T-helper 1 cell treated with Interleukin-12 subunit alpha and Interleukin-12 subunit beta and Interleukin-4 antibody, amounts not matched to agents 30 μg/mL and 1 μg/mL, for 36 hours (primary cell): ENCODE measurements around the gene GABPB1.

ENCODE experiments used
- H3K27ac Mint-ChIP-seq: one replicate; pipeline ENCODE4 v1.8.0; 2021; ENCODE audit warnings: mild to moderate bottlenecking, mixed read lengths
- H3K27me3 Mint-ChIP-seq: one replicate; pipeline ENCODE4 v1.8.0; 2021; ENCODE audit warnings: low read depth, mixed read lengths
- H3K36me3 Mint-ChIP-seq: one replicate; pipeline ENCODE4 v1.8.0; 2021; ENCODE audit warnings: low read depth, mixed read lengths
- H3K4me1 Mint-ChIP-seq: one replicate; pipeline ENCODE4 v1.8.0; 2021; ENCODE audit warnings: low read depth, mixed read lengths
- H3K4me3 Mint-ChIP-seq: one replicate; pipeline ENCODE4 v1.8.0; 2021; ENCODE audit warnings: mild to moderate bottlenecking, moderate library complexity, mixed read lengths
- H3K9me3 Mint-ChIP-seq: one replicate; pipeline ENCODE4 v1.8.0; 2021; ENCODE audit warnings: mixed read lengths

GABPB1 gene

DNA sequence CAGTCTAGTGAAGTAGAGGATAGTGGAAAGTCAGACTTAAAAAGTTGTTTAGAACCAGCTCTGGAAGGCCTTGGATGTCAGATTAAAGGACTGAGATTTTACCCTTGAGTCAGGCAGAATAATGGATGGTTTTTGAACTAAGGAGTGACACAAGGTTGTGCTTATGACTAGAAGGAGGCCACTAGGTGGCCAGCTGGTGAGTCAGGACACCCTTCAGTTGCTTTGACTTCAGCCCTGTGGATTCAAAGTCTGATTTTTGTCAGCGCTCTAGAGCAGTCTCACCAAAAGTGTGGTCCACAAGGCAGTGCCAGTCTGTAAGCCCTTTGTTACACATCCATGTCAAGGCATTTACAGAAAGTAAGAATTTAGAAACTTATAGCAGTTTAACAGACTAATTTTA, 3.8 kb upstream of the GABPB1 start:
- Mint-ChIP-seq H3K4me1 (peaks cover 25% of the 10 kb centered on the region), H3K9me3 (no peaks in the 10 kb centered on the region), H3K27me3 (no peaks in the 10 kb centered on the region), H3K27ac (no peak overlapping the region), H3K4me3 (no peak overlapping the region), H3K36me3 (peaks cover 39% of the 10 kb centered on the region)

GRCh38 chr15:50355980-50356379, 982 bp upstream of the GABPB1 start:
- no peaks in the 10 kb centered on the region for H3K9me3 Mint-ChIP-seq
- H3K4me1 Mint-ChIP-seq: peaks cover 31% of the 10 kb centered on the region

DNA sequence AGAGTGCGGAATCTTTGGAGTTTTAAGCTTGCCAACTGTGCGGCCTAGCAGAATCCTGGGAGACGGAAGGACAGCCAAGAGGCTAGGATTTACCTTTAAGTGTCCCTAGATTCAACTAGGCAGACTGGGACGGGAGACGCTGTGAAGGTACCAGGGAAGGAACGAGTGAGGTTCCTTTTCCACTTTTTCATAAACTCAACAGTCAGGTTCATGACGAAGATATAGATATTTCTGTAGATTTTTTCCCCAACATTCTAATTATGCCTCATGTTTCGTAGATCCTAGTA, 564 bp upstream of the GABPB1 start:
- H3K27me3 Mint-ChIP-seq: no peaks in the 10 kb centered on the region
- peak overlapping the region; percentile 92 for H3K27ac Mint-ChIP-seq
- no peaks in the 10 kb centered on the region for H3K9me3 Mint-ChIP-seq
- peaks cover 35% of the 10 kb centered on the region for H3K4me1 Mint-ChIP-seq
- peaks cover 42% of the 10 kb centered on the region for H3K36me3 Mint-ChIP-seq
- peak overlapping the region; percentile 90 for H3K4me3 Mint-ChIP-seq

More at GRCh38 chr15:50355980-50356379, 982 bp upstream of the GABPB1 start:
- Mint-ChIP-seq H3K27ac (peak overlapping the region; percentile 92), H3K4me3 (peak overlapping the region; percentile 90), H3K27me3 (no peaks in the 10 kb centered on the region), H3K36me3 (peaks cover 46% of the 10 kb centered on the region)

DNA sequence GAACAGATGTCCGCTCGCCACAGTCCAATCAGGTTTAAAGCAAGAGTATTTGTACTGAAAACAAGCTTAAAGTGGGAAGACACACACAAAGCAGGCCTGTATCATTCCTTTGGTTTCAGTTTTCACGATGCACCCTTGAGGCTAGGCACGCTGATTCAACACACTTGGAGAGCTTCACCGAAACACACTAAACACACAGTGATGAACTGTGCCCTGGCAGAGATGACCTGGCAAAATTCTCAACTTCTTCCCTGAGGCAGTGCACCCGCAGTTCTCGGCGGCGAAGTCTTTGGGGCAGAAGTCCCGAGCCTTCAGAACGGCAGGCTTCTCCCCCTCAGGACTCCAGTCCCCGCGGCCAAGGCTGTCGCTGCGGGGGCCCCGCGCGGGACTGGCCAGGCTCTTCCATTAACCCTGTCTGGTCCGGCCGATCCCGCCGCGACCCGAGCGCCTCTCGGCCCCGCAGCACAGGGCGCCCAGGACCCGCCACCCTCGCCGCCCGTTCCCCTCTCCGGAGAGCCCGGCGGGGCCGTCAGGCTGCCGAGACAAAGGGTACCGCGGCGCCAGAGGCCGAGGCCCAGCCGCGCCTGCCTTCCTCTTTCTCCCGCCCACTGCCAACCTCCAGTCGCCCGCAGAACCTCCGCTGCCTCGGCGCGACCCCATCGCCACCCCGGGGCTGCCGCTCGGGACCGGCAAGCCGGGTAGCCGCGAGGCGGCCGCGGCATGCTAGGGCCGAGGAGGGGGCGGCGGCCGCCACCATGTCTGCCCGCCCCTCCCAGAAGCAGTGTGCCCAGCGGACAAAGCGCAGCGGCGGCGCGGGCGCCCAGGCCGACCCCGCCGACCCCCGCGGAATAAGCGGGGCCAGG, 792 bp downstream of the GABPB1 start:
- Mint-ChIP-seq H3K4me3 (peak overlapping the region; percentile 90), H3K27ac (peak overlapping the region; percentile 99), H3K4me1 (peaks cover 46% of the 10 kb centered on the region), H3K36me3 (peaks cover 41% of the 10 kb centered on the region), H3K9me3 (no peaks in the 10 kb centered on the region), H3K27me3 (no peaks in the 10 kb centered on the region)

- Mint-ChIP-seq H3K4me3 (peak overlapping the region; percentile 90), H3K36me3 (peaks cover 36% of the 10 kb centered on the region), H3K4me1 (peaks cover 49% of the 10 kb centered on the region), H3K27me3 (no peaks in the 10 kb centered on the region), H3K27ac (peak overlapping the region; percentile 99), H3K9me3 (no peaks in the 10 kb centered on the region)
These were observed 1.6 kb downstream of the GABPB1 start for GRCh38 chr15:50353251-50353974.

DNA sequence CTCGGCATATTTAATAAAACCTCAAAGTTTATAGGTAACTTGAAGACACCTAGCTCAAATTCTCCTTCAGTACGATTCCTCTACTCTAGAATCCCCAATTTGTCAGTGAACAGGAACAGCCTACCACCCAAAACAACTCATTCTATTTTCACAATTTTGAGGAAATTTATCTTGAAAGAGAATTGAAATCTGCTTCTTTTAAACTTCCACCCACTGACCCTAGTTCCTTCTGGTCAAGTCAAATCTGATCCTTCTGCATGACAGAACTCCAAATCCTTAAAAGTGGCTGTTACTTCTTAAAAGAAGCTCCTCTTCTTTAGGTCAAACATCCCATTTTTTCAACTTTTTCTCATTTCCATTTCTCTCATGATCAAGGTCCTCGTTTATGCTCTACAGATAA, 4.4 kb downstream of the GABPB1 start:
- peaks cover 26% of the 10 kb centered on the region for H3K36me3 Mint-ChIP-seq
- H3K4me3 Mint-ChIP-seq: peak overlapping the region; percentile 68
- no peaks in the 10 kb centered on the region for H3K27me3 Mint-ChIP-seq
- peaks cover 40% of the 10 kb centered on the region for H3K4me1 Mint-ChIP-seq
- peak overlapping the region; percentile 28 for H3K27ac Mint-ChIP-seq
- no peaks in the 10 kb centered on the region for H3K9me3 Mint-ChIP-seq

GRCh38 chr15:50345298-50345697, 9.7 kb downstream of the GABPB1 start:
- H3K27me3 Mint-ChIP-seq: no peaks in the 10 kb centered on the region
- H3K4me3 Mint-ChIP-seq: no peak overlapping the region
- peaks cover 26% of the 10 kb centered on the region for H3K4me1 Mint-ChIP-seq
- no peaks in the 10 kb centered on the region for H3K9me3 Mint-ChIP-seq
- no peak overlapping the region for H3K27ac Mint-ChIP-seq
- H3K36me3 Mint-ChIP-seq: peaks cover 14% of the 10 kb centered on the region

DNA sequence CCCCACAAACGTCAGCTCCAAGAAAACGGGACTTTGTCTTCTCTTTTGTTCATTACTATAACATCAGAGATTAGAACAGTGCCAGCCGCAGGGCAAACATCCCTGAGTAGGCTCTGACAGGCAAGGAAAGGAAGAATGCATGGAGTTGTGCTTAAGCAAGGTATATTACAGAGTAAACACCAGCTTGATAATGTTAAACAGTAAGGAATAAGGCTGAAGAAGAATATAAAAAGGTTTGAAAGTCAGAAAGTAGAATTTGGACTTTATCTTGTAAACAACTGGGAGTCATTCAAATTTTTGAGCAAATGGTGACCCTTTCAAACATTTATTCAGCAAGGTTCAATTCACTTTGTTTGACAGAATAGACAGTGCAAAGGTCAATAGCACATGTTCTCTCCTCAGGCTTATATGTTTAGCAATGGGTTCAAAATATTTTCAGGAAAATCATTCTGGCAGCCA, 11.0 kb downstream of the GABPB1 start:
- H3K27me3 Mint-ChIP-seq: no peaks in the 10 kb centered on the region
- H3K9me3 Mint-ChIP-seq: no peaks in the 10 kb centered on the region
- H3K36me3 Mint-ChIP-seq: peaks cover 18% of the 10 kb centered on the region
- H3K4me3 Mint-ChIP-seq: no peak overlapping the region
- peaks cover 19% of the 10 kb centered on the region for H3K4me1 Mint-ChIP-seq
- H3K27ac Mint-ChIP-seq: no peak overlapping the region

- peaks cover 17% of the 10 kb centered on the region for H3K4me1 Mint-ChIP-seq
- no peaks in the 10 kb centered on the region for H3K9me3 Mint-ChIP-seq
- H3K36me3 Mint-ChIP-seq: peaks cover 22% of the 10 kb centered on the region
- no peaks in the 10 kb centered on the region for H3K27me3 Mint-ChIP-seq
- H3K4me3 Mint-ChIP-seq: no peak overlapping the region
- H3K27ac Mint-ChIP-seq: no peak overlapping the region
These were observed 13.3 kb downstream of the GABPB1 start for GRCh38 chr15:50341616-50342136.

- Mint-ChIP-seq H3K27me3 (no peaks in the 10 kb centered on the region), H3K4me3 (no peak overlapping the region), H3K36me3 (peaks cover 22% of the 10 kb centered on the region), H3K4me1 (peaks cover 17% of the 10 kb centered on the region), H3K9me3 (no peaks in the 10 kb centered on the region), H3K27ac (no peak overlapping the region)
These were observed 14.6 kb downstream of the GABPB1 start for GRCh38 chr15:50340416-50340815.

- Mint-ChIP-seq H3K4me1 (peaks cover 22% of the 10 kb centered on the region), H3K9me3 (no peaks in the 10 kb centered on the region), H3K27me3 (no peaks in the 10 kb centered on the region), H3K4me3 (no peak overlapping the region), H3K36me3 (peaks cover 22% of the 10 kb centered on the region), H3K27ac (no peak overlapping the region)
These were observed 15.3 kb downstream of the GABPB1 start for GRCh38 chr15:50339717-50340116.

- Mint-ChIP-seq H3K4me3 (no peak overlapping the region), H3K36me3 (peaks cover 20% of the 10 kb centered on the region), H3K27me3 (no peaks in the 10 kb centered on the region), H3K9me3 (no peaks in the 10 kb centered on the region), H3K27ac (no peak overlapping the region), H3K4me1 (peaks cover 28% of the 10 kb centered on the region)
These were observed 19.7 kb downstream of the GABPB1 start for GRCh38 chr15:50335251-50335650.

- peaks cover 11% of the 10 kb centered on the region for H3K36me3 Mint-ChIP-seq
- H3K27ac Mint-ChIP-seq: no peak overlapping the region
- H3K4me3 Mint-ChIP-seq: no peak overlapping the region
- no peaks in the 10 kb centered on the region for H3K9me3 Mint-ChIP-seq
- H3K27me3 Mint-ChIP-seq: no peaks in the 10 kb centered on the region
- peaks cover 22% of the 10 kb centered on the region for H3K4me1 Mint-ChIP-seq
These were observed 21.8 kb downstream of the GABPB1 start for GRCh38 chr15:50333229-50333628.

GRCh38 chr15:50330921-50331320, 24.1 kb downstream of the GABPB1 start:
- H3K27me3 Mint-ChIP-seq: no peaks in the 10 kb centered on the region
- H3K9me3 Mint-ChIP-seq: no peaks in the 10 kb centered on the region
- H3K4me1 Mint-ChIP-seq: peaks cover 24% of the 10 kb centered on the region
- no peak overlapping the region for H3K27ac Mint-ChIP-seq
- H3K4me3 Mint-ChIP-seq: no peak overlapping the region
- peaks cover 11% of the 10 kb centered on the region for H3K36me3 Mint-ChIP-seq

DNA sequence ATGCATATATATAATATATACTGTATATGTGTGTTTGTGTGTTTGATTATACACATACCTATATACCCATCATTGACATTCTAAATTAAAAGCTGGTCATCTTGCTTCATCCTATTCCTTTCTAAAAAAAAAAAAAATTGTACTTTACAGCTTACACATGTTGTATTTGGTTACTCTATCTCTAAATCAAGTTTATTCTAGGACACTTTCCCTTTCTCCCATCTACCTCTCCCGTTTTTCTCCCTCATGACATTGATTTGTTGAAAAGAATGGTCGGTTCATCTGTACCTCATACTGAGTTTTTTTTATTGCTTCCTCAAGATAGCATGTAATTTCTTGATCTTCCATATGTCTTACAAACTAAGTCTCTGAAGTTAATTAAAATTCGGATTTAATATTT, 26.9 kb downstream of the GABPB1 start:
- H3K27me3 Mint-ChIP-seq: no peaks in the 10 kb centered on the region
- H3K4me3 Mint-ChIP-seq: no peak overlapping the region
- peaks cover 5% of the 10 kb centered on the region for H3K36me3 Mint-ChIP-seq
- no peaks in the 10 kb centered on the region for H3K9me3 Mint-ChIP-seq
- H3K4me1 Mint-ChIP-seq: peaks cover 19% of the 10 kb centered on the region
- H3K27ac Mint-ChIP-seq: no peak overlapping the region
